Endodermal cell (in vitro differentiated cells): ENCODE data around the gene PPP1R9A. TPM values are rescaled to one million over a fixed set of nuclear protein-coding genes. Genes with fewer than 3 reads are reported as not detected.

Source experiments
- DNase-seq: peaks from one replicate; pipeline ENCODE4 v3.0.0-alpha.2; 2017
- H3K27ac ChIP-seq: 2 replicates; pipeline ENCODE4 v1.5.1; 2013; ENCODE audit warnings: mild to moderate bottlenecking, low read depth, low read length, moderate library complexity
- H3K27me3 ChIP-seq: 2 replicates; pipeline ENCODE4 v1.6.1; 2013; ENCODE audit warnings: mild to moderate bottlenecking, low read length, moderate library complexity; ENCODE audit not compliant: insufficient read depth, control insufficient read depth, poor library complexity, severe bottlenecking
- H3K36me3 ChIP-seq: 2 replicates; pipeline ENCODE4 v1.7.0; 2013; ENCODE audit warnings: mild to moderate bottlenecking, low read length, moderate library complexity; ENCODE audit not compliant: control insufficient read depth, insufficient read depth
- H3K4me1 ChIP-seq: one replicate; pipeline ENCODE4 v1.7.0; 2013; ENCODE audit warnings: low read length; ENCODE audit not compliant: control insufficient read depth, insufficient read depth
- H3K4me3 ChIP-seq: 2 replicates; pipeline ENCODE4 v1.5.1; 2013; ENCODE audit warnings: mild to moderate bottlenecking, low read length, moderate library complexity
- H3K9ac ChIP-seq: 2 replicates; pipeline ENCODE4 v1.6.1; 2013; ENCODE audit warnings: mild to moderate bottlenecking, low read length, moderate library complexity; ENCODE audit not compliant: poor library complexity, severe bottlenecking; ENCODE audit errors: extremely low read depth
- H3K9me3 ChIP-seq: 2 replicates; pipeline ENCODE4 v1.6.1; 2013; ENCODE audit warnings: mild to moderate bottlenecking, low read length, moderate library complexity; ENCODE audit not compliant: control insufficient read depth
- H3K27ac Mint-ChIP-seq: 2 replicates; pipeline ENCODE4 v1.8.0; 2020; ENCODE audit warnings: mixed read lengths
- H3K27me3 Mint-ChIP-seq: 2 replicates; pipeline ENCODE4 v1.8.0; 2021; ENCODE audit warnings: mild to moderate bottlenecking, mixed read lengths; ENCODE audit not compliant: insufficient read depth
- H3K36me3 Mint-ChIP-seq: 2 replicates; pipeline ENCODE4 v1.8.0; 2020; ENCODE audit warnings: low read depth, mixed read lengths
- H3K4me1 Mint-ChIP-seq: 2 replicates; pipeline ENCODE4 v1.8.0; 2020; ENCODE audit warnings: mixed read lengths
- H3K4me3 Mint-ChIP-seq: 2 replicates; pipeline ENCODE4 v1.8.0; 2020; ENCODE audit warnings: mild to moderate bottlenecking, moderate library complexity, mixed read lengths
- H3K9me3 Mint-ChIP-seq: 2 replicates; pipeline ENCODE4 v1.8.0; 2020; ENCODE audit warnings: mild to moderate bottlenecking, mixed read lengths
- WGBS, 2 experiments: methylation state at CpG; one replicate each; pipeline versions ENCODE4 v1.1.5 to v1.1.7; 2013; ENCODE audit warnings: missing lambda C conversion rate in 2 of 2, mixed read lengths in 1 of 2; ENCODE audit not compliant: insufficient coverage in 1 of 2, insufficient read length in 1 of 2; 5-methylcytosine and 5-hydroxymethylcytosine counted together
- total RNA-seq, 2 donors: library from RNA; stranded (reverse); fragmentation: NEBNext Ultra II Directional in 1 of 2; extraction: Animal tissue kit (Norgen Biotek cat#: 25700) in 1 of 2; gene quantifications; 2 replicates in 1 of 2; 3 replicates in 1 of 2; pipeline ENCODE4 v1.2.1, GENCODE V29; 2021
- TF ChIP-seq, protein P1 (sequence below): fragments of 200-600 bp; sonication (generic); conservative IDR thresholded peaks from 2 replicates; pipeline ENCODE4 v1.5.0; 2021; ENCODE audit warnings: antibody characterized with exemption, mild to moderate bottlenecking

PPP1R9A gene
- total RNA-seq, 2 donors from 2014 or later = 38.7 to 39.4 TPM

DNA sequence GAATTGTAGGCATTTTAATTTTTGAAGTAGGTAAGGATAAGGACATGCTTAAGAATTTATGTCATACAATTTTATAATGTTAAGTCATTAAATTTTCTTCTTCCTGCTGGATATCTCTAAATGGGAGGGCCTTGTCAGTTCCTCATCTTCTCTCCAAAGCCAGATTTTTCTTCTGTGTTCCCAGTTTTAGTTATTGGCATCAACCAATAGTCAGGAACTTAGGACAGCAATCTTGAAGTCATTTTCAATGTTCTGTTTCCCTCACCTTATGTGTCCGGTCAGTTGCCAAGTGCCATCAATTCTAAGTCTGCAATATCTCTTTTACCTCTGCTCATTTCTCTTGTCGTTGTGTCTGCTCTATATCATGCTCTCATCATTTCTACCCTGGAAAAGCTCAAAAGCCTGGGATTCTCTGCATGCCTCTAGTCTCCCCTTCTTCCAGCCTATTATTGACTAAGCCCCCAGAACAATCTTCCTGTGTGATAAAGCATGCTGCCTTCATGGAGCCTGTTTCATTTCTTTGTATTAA is 145.2 kb downstream of the PPP1R9A start:
- H3K9me3 ChIP-seq = no peaks in the 10 kb centered on the region
- H3K9ac ChIP-seq = no peak overlapping the region
- H3K36me3 ChIP-seq = no peaks in the 10 kb centered on the region
- Mint-ChIP-seq H3K27ac (no peak overlapping the region), H3K9me3 (no peaks in the 10 kb centered on the region), H3K27me3 (no peaks in the 10 kb centered on the region), H3K4me3 (no peak overlapping the region), H3K4me1 (peaks cover 36% of the 10 kb centered on the region), H3K36me3 (no peaks in the 10 kb centered on the region)
- H3K27me3 ChIP-seq = no peaks in the 10 kb centered on the region
- no peak overlapping the region for H3K27ac ChIP-seq
- H3K4me1 ChIP-seq = peaks cover 7% of the 10 kb centered on the region
- 95 to 97% methylated on average over 2 of the region's 2 CpGs for WGBS, 2 experiments
- H3K4me3 ChIP-seq = no peak overlapping the region
- no peak for DNase-seq
- TF ChIP-seq, protein P1, sequence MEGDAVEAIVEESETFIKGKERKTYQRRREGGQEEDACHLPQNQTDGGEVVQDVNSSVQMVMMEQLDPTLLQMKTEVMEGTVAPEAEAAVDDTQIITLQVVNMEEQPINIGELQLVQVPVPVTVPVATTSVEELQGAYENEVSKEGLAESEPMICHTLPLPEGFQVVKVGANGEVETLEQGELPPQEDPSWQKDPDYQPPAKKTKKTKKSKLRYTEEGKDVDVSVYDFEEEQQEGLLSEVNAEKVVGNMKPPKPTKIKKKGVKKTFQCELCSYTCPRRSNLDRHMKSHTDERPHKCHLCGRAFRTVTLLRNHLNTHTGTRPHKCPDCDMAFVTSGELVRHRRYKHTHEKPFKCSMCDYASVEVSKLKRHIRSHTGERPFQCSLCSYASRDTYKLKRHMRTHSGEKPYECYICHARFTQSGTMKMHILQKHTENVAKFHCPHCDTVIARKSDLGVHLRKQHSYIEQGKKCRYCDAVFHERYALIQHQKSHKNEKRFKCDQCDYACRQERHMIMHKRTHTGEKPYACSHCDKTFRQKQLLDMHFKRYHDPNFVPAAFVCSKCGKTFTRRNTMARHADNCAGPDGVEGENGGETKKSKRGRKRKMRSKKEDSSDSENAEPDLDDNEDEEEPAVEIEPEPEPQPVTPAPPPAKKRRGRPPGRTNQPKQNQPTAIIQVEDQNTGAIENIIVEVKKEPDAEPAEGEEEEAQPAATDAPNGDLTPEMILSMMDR = no peak

DNA sequence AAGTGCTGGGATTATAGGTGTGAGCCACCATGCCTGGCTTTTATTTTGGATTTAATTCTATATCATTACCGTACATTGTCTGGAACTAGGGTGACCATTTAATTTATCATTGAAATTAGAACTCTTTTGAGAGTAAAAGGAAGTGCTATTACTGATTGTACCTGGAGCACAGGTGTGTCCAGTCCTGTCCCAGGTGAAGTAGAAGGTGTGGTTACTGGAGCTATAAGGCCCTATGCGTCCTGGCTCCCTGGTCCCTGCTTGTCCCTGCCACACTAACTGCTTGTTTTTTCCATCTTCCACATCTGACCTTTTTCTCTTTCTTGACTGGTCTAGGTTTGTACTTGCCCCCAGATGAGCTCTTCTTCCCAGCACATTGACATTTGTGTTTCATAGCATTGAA is 147.0 kb downstream of the PPP1R9A start:
- Histone ChIP-seq H3K36me3 (no peaks in the 10 kb centered on the region), H3K9ac (no peak overlapping the region), H3K27me3 (no peaks in the 10 kb centered on the region), H3K4me1 (peaks cover 5% of the 10 kb centered on the region), H3K4me3 (no peak overlapping the region), H3K9me3 (no peaks in the 10 kb centered on the region), H3K27ac (no peak overlapping the region)
- TF ChIP-seq, protein P1 = no peak
- H3K27me3 Mint-ChIP-seq = no peaks in the 10 kb centered on the region
- H3K9me3 Mint-ChIP-seq = no peaks in the 10 kb centered on the region
- no peak for DNase-seq
- H3K27ac Mint-ChIP-seq = no peak overlapping the region
- no peaks in the 10 kb centered on the region for H3K36me3 Mint-ChIP-seq
- peaks cover 29% of the 10 kb centered on the region for H3K4me1 Mint-ChIP-seq
- no peak overlapping the region for H3K4me3 Mint-ChIP-seq
- WGBS, 2 experiments = 98% methylated on average over 2 of the region's 2 CpGs; no CpG with 5 or more reads in 1 of the 2 experiments

DNA sequence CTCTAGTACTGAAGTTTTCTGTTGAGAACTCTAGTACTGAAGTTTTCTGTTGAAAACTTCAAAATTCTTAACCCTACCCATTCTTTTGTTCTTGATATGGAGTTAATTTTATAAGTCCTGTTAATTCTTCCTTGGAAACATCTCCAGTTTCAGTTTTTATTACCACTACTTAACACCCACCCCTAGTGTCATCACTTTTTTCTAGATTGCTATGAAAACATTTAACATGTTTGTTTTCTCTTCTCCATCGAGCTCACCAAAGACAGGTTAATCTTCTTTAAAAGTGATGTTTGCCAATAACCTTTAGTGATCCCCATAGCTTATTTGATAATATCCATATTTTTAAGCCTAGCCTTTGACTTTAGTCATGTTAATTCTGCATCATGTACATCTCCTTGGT is 147.9 kb downstream of the PPP1R9A start:
- H3K9me3 Mint-ChIP-seq = no peaks in the 10 kb centered on the region
- Histone ChIP-seq H3K36me3 (no peaks in the 10 kb centered on the region), H3K27ac (no peak overlapping the region), H3K4me3 (no peak overlapping the region), H3K4me1 (peaks cover 5% of the 10 kb centered on the region), H3K27me3 (no peaks in the 10 kb centered on the region), H3K9ac (no peak overlapping the region), H3K9me3 (no peaks in the 10 kb centered on the region)
- H3K27me3 Mint-ChIP-seq = no peaks in the 10 kb centered on the region
- WGBS, 2 experiments = 78 to 100% methylated on average over 1 of the region's 1 CpG
- peaks cover 23% of the 10 kb centered on the region for H3K4me1 Mint-ChIP-seq
- TF ChIP-seq, protein P1 = no peak
- no peaks in the 10 kb centered on the region for H3K36me3 Mint-ChIP-seq
- DNase-seq = no peak
- no peak overlapping the region for H3K4me3 Mint-ChIP-seq
- H3K27ac Mint-ChIP-seq = no peak overlapping the region
